Activated CD8-positive, alpha-beta memory T cell treated with anti-CD3 and anti-CD28 coated beads, Interleukin-2, amount 10 ng/mL, durations not matched to agents 7 days and 5 days (primary cell): Measurements from ENCODE around the gene TRAF2. TPM values are rescaled to one million over a fixed set of nuclear protein-coding genes. Genes with fewer than 3 reads are reported as not detected.

Source experiments
- ATAC-seq: fragments of 150-1000 bp; cut with Tn5 transposase; one replicate; pipeline ENCODE4 v1.10.0; 2021; ENCODE audit warnings: moderate library complexity
- CTCF ChIA-PET: fragments of 350-600 bp; sonication (Branson Sonifier 250); formaldehyde crosslinking; loops from one replicate; lab custom pipeline; 2021; ENCODE audit warnings: antibody characterized with exemption; lab: Charles Lee
- DNase-seq: peaks from one replicate; pipeline ENCODE4 v3.0.0-alpha.2; 2020
- H3K27ac Mint-ChIP-seq: one replicate; pipeline ENCODE4 v1.8.0; 2021; ENCODE audit warnings: mild to moderate bottlenecking, mixed read lengths
- H3K27me3 Mint-ChIP-seq: one replicate; pipeline ENCODE4 v1.8.0; 2021; ENCODE audit warnings: mixed read lengths
- H3K36me3 Mint-ChIP-seq: one replicate; pipeline ENCODE4 v1.8.0; 2021; ENCODE audit warnings: mild to moderate bottlenecking, mixed read lengths
- H3K4me1 Mint-ChIP-seq: one replicate; pipeline ENCODE4 v1.8.0; 2021; ENCODE audit warnings: mixed read lengths
- H3K4me3 Mint-ChIP-seq: one replicate; pipeline ENCODE4 v1.8.0; 2021; ENCODE audit warnings: mild to moderate bottlenecking, moderate library complexity, mixed read lengths
- H3K9me3 Mint-ChIP-seq: one replicate; pipeline ENCODE4 v1.8.0; 2022; ENCODE audit warnings: low read depth, mixed read lengths
- total RNA-seq, 2 experiments: library from RNA; stranded (reverse); gene quantifications; one replicate each; pipeline ENCODE4 v1.2.3, GENCODE V29; 2021

The TRAF2 gene
- total RNA-seq, 2 experiments from 2014 or later = 58.4 to 67.6 TPM

DNA sequence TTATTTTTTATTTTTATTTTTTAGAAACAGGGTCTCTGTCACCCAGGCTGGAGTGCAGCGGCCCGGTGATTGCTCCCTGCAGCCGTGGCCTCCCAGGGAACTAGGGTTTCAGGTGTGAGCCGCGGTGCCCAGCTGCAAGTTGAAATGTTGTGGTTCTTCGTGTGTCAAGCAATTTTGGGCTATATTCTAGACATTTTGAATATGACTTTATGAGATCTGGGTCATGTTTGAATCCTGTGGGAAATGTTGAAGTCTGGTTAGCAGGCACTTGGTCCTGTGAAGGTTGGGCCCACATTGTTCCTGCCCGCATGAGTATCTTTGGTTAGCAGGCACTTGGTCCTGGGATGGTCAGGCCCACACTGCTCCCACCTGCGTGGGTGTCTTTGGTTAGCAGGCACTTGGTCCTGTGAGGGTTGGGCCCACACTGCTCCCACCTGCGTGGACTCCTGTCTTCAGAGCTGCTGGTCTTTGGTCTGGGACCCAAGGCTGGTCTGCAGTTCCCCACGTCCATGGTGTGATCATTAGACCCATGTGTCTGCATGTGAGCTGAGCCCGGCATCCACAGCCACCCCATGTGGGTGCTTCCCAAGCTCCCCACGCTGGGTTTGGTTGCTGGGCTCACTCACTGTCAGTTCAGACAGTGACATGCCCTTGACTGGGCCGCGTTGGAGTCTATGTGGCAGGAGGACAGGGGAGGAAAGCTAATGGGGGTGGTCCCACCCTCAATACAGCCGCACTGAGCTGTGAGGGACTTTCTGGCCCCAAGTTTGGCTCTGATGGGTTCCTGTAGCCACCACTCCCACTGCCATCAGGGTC is 51.1 kb downstream of the TRAF2 start:
- Mint-ChIP-seq H3K36me3 (peaks cover 33% of the 10 kb centered on the region), H3K27me3 (no peaks in the 10 kb centered on the region), H3K9me3 (no peaks in the 10 kb centered on the region), H3K27ac (no peak overlapping the region), H3K4me1 (peaks cover 5% of the 10 kb centered on the region), H3K4me3 (no peak overlapping the region)
- no peak for DNase-seq
- CTCF ChIA-PET = interaction anchor here (0.6 to 1.5 kb wide), 3 partner anchors 56 to 467 kb away, joined by 3 to 6 read pairs (median 3); partner anchors contain the start of gene AJM1
- ATAC-seq = no peak

DNA sequence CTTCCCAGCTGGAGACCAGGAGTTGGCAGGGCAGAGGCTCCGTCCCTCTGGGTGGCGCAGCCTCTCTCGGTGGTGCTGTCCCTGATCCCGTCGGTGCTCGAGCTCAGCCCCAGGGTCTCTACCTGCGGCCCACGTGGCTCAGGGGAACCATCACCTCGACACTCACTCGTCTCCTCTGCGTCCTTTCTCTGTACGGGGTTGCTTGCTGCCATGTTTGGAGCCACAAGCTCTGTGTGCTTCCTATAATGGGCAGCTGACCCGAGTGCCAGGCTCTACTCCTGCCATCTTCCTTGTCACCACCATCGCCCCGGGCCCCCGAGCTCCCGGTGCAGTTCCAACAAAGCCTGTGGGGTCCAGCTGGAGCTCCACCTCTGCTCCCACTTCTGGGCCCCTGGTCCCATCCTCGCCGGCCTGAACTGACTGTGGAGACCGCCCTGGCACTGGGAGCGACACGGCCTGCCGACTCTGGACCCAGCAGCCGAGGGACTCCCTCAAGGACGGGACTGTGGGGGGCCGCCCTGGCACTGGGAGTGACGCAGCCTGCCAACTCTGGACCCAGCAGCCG is 53.2 kb downstream of the TRAF2 start:
- no peak overlapping the region for H3K4me3 Mint-ChIP-seq
- H3K4me1 Mint-ChIP-seq = peaks cover 10% of the 10 kb centered on the region
- H3K27me3 Mint-ChIP-seq = no peaks in the 10 kb centered on the region
- no peaks in the 10 kb centered on the region for H3K9me3 Mint-ChIP-seq
- peaks cover 25% of the 10 kb centered on the region for H3K36me3 Mint-ChIP-seq
- no peak for ATAC-seq
- no peak overlapping the region for H3K27ac Mint-ChIP-seq
- CTCF ChIA-PET = interaction anchor here (0.9 kb wide), 1 partner anchor 97 kb away, joined by 4 read pairs; the partner anchor contains the start of gene AJM1
- no peak for DNase-seq

- DNase-seq (no peak), ATAC-seq (no peak)
- H3K4me1 Mint-ChIP-seq = peaks cover 14% of the 10 kb centered on the region
- no peaks in the 10 kb centered on the region for H3K9me3 Mint-ChIP-seq
- peaks cover 24% of the 10 kb centered on the region for H3K36me3 Mint-ChIP-seq
- no peaks in the 10 kb centered on the region for H3K27me3 Mint-ChIP-seq
- H3K4me3 Mint-ChIP-seq = no peak overlapping the region
- H3K27ac Mint-ChIP-seq = no peak overlapping the region
- CTCF ChIA-PET = no interaction called here
Observed at GRCh38 chr9:136939996-136940525, 53.7 kb downstream of the TRAF2 start.

GRCh38 chr9:136940526-136941230 is 54.4 kb downstream of the TRAF2 start:
- Mint-ChIP-seq H3K27ac (no peak overlapping the region), H3K4me1 (peaks cover 17% of the 10 kb centered on the region), H3K4me3 (no peak overlapping the region), H3K27me3 (no peaks in the 10 kb centered on the region), H3K9me3 (no peaks in the 10 kb centered on the region), H3K36me3 (peaks cover 24% of the 10 kb centered on the region)
- CTCF ChIA-PET = no interaction called here
- DNase-seq (no peak), ATAC-seq (no peak)

DNA sequence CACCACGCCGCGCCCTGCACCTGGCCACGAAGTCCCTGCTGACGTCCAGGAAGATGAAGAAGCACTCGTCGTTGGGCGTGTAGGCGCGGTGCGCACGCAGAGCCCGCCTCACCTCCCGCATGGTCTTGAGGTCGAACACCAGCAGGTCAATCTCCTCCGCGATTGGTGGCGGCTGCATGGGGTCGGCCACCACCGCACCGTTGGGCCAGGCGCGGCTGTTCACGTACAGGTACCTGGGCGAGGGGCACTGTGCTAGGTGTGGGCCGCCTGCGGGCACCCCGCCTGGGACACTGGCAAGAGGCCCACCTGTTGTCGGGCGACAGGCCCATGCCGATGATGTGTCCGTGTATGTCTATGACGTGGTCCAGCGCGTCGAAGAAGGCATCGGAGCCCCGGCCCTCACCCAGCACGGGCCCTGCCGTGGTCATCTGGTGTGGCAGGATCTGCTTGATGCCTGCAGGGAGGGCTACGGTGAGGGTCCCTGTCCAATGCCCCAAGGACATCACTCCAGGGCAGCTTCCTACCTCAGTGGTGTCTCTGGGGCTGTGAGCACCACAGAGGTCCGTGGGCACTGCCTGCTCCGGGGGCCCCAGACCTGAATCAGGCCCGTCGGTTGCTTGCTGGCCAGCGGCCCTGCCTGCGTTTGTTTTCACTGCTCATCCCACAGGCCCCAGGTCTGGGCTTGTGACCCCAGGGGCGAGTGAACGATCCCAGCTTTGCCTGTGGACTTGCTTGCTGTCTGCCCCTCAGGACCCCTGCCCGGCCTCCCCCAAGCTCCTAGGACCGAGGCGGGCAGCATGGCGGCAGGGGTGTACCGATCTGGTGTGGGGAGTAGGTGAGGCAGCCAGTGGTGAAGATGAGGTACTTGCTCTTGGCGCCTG is 55.2 kb downstream of the TRAF2 start:
- DNase-seq (no peak), ATAC-seq (no peak)
- no peak overlapping the region for H3K27ac Mint-ChIP-seq
- H3K9me3 Mint-ChIP-seq = no peaks in the 10 kb centered on the region
- peaks cover 22% of the 10 kb centered on the region for H3K36me3 Mint-ChIP-seq
- CTCF ChIA-PET = interaction anchor here (1.0 kb wide), 1 partner anchor 93 kb away, joined by 3 read pairs; no protein-coding TSS in a partner anchor
- no peak overlapping the region for H3K4me3 Mint-ChIP-seq
- H3K4me1 Mint-ChIP-seq = peaks cover 17% of the 10 kb centered on the region
- H3K27me3 Mint-ChIP-seq = no peaks in the 10 kb centered on the region

GRCh38 chr9:136942112-136942880 is 56.0 kb downstream of the TRAF2 start:
- Mint-ChIP-seq H3K9me3 (no peaks in the 10 kb centered on the region), H3K27ac (no peak overlapping the region), H3K27me3 (no peaks in the 10 kb centered on the region), H3K36me3 (peaks cover 20% of the 10 kb centered on the region), H3K4me1 (peaks cover 17% of the 10 kb centered on the region), H3K4me3 (peak overlapping the region; percentile 79)
- CTCF ChIA-PET = interaction anchor here (1.0 kb wide), 1 partner anchor 93 kb away, joined by 3 read pairs; no protein-coding TSS in a partner anchor
- no peak for DNase-seq
- ATAC-seq = no peak

- H3K4me1 Mint-ChIP-seq = peaks cover 17% of the 10 kb centered on the region
- DNase-seq (no peak), ATAC-seq (no peak)
- peak overlapping the region; percentile 79 for H3K4me3 Mint-ChIP-seq
- H3K27ac Mint-ChIP-seq = no peak overlapping the region
- CTCF ChIA-PET = interaction anchor here (1.0 to 7.3 kb wide), 5 partner anchors 23 to 99 kb away, joined by 3 to 183 read pairs (median 6); partner anchors contain the start of genes AJM1 and FUT7
- H3K36me3 Mint-ChIP-seq = peaks cover 19% of the 10 kb centered on the region
- no peaks in the 10 kb centered on the region for H3K27me3 Mint-ChIP-seq
- no peaks in the 10 kb centered on the region for H3K9me3 Mint-ChIP-seq
Observed at GRCh38 chr9:136942881-136943230, 56.5 kb downstream of the TRAF2 start.

- H3K36me3 Mint-ChIP-seq = peaks cover 19% of the 10 kb centered on the region
- no peaks in the 10 kb centered on the region for H3K9me3 Mint-ChIP-seq
- H3K4me1 Mint-ChIP-seq = peaks cover 20% of the 10 kb centered on the region
- ATAC-seq (peak; percentile 47), DNase-seq (peak; percentile 69)
- CTCF ChIA-PET = interaction anchor here (0.7 to 7.3 kb wide), 16 partner anchors 17 to 243 kb away, joined by 3 to 183 read pairs (median 5); partner anchors contain the start of genes ABCA2, AJM1, FUT7 and NPDC1
- peak overlapping the region; percentile 76 for H3K27ac Mint-ChIP-seq
- H3K4me3 Mint-ChIP-seq = peak overlapping the region; percentile 79
- no peaks in the 10 kb centered on the region for H3K27me3 Mint-ChIP-seq
Observed at GRCh38 chr9:136943291-136944211, 57.2 kb downstream of the TRAF2 start.

DNA sequence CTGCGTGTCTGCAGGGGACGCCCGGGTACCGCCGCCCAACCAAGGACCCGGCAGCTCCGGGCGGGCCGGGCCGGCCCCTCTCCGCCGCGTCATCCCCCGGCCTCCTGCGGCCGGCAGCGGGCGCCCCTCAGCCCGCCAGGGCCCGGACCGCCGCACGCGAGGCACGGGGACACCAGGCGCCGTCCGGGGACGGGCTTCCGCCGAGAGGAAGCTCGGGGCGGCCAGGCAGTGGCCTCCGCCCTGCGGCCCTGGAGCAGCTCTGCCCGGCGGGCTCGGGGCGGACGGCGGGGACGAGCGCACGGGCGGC is 57.8 kb downstream of the TRAF2 start:
- peak overlapping the region; percentile 76 for H3K27ac Mint-ChIP-seq
- ATAC-seq (no peak), DNase-seq (no peak)
- H3K27me3 Mint-ChIP-seq = no peaks in the 10 kb centered on the region
- no peaks in the 10 kb centered on the region for H3K9me3 Mint-ChIP-seq
- peak overlapping the region; percentile 79 for H3K4me3 Mint-ChIP-seq
- CTCF ChIA-PET = interaction anchor here (0.7 to 7.3 kb wide), 18 partner anchors 10 to 244 kb away, joined by 3 to 183 read pairs (median 5); partner anchors contain the start of genes ABCA2, AJM1, FUT7 and NPDC1
- H3K4me1 Mint-ChIP-seq = peaks cover 18% of the 10 kb centered on the region
- peaks cover 16% of the 10 kb centered on the region for H3K36me3 Mint-ChIP-seq

GRCh38 chr9:136944519-136945332 is 58.4 kb downstream of the TRAF2 start, which contains the start of the genes C8G and FBXW5:
Gene C8G, plus strand, starts transcription at chr9:136945243. Its CDS starts 78 bp downstream, at chr9:136945321.
Gene FBXW5, minus strand, starts transcription at chr9:136944738. Its CDS starts 655 bp downstream, at chr9:136944083.
- Mint-ChIP-seq H3K27me3 (no peaks in the 10 kb centered on the region), H3K9me3 (no peaks in the 10 kb centered on the region), H3K27ac (peak within 1 kb of the TSS; percentile 81), H3K4me1 (peaks cover 18% of the 10 kb centered on the region), H3K36me3 (peaks cover 16% of the 10 kb centered on the region), H3K4me3 (peak within 1 kb of the TSS; percentile 79)
- ATAC-seq = peak; percentile 81
- CTCF ChIA-PET = interaction anchor here (0.7 to 7.3 kb wide), 22 partner anchors 9 to 244 kb away, joined by 3 to 183 read pairs (median 4); partner anchors contain the start of genes ABCA2, AJM1, CLIC3 and FUT7
- DNase-seq = peak; percentile 96
